Stomach (tissue), 9 donors: ENCODE data around the gene HSPA4. TPM values are rescaled to one million over a fixed set of nuclear protein-coding genes. Genes with fewer than 3 reads are reported as not detected.
A peak's percentile ranks its signal among the peaks of the same experiment; 100 is the strongest.

Experiments
- DNase-seq, 2 donors: peaks; one replicate each; pipeline versions ENCODE4 v3.0.0 to v3.0.0-alpha.2; 2013 to 2019
- H3K27ac ChIP-seq, 5 donors: fragments of 200-600 bp in 4 of 5; sonication (generic) in 4 of 5; one replicate each; pipeline ENCODE4 v1.5.1; 2013 to 2019; ENCODE audit warnings: mild to moderate bottlenecking in 1 of 5, moderate library complexity in 1 of 5
- H3K27me3 ChIP-seq, 3 donors: fragments of 200-600 bp; sonication (generic); one replicate each; pipeline ENCODE4 v1.5.1; 2017 to 2019; ENCODE audit warnings: mixed run types in 1 of 3
- H3K36me3 ChIP-seq, 4 donors: fragments of 200-600 bp; sonication (generic); 1 replicate in 3 of 4; 2 replicates in 1 of 4; pipeline ENCODE4 v1.5.1; 2016 to 2019
- H3K4me1 ChIP-seq, 4 donors: fragments of 200-600 bp; sonication (generic); one replicate each; pipeline ENCODE4 v1.5.1; 2016 to 2019
- H3K4me3 ChIP-seq, 4 donors: fragments of 200-600 bp; sonication (generic) in 3 of 4; one replicate each; pipeline ENCODE4 v1.5.1; 2016 to 2019; ENCODE audit warnings: mild to moderate bottlenecking in 1 of 4
- H3K9me3 ChIP-seq, 4 donors: fragments of 200-600 bp; sonication (generic); one replicate each; pipeline ENCODE4 v1.5.1; 2016 to 2019
- EP300 ChIP-seq: sonication (generic); formaldehyde crosslinking; IDR thresholded peaks from one replicate; pipeline ENCODE4 v1.6.1; 2017; ENCODE audit warnings: antibody characterized with exemption
- POLR2A ChIP-seq, 4 donors: fragments of 450-650 bp; IDR thresholded peaks; one replicate each; pipeline ENCODE4 v1.6.1; 2016; ENCODE audit warnings: antibody characterized with exemption in 4 of 4, control low read depth in 2 of 4, mild to moderate bottlenecking in 1 of 4, moderate library complexity in 1 of 4
- POLR2AphosphoS5 ChIP-seq, 3 donors: sonication (generic); formaldehyde crosslinking; IDR thresholded peaks; one replicate each; pipeline ENCODE4 v1.6.1; 2016; ENCODE audit warnings: antibody characterized with exemption in 3 of 3
- WGBS, 5 donors: extraction: QIAGEN DNeasy Blood & Tissue Kit in 3 of 5; methylation state at CpG; one replicate each; pipeline versions ENCODE4 v1.1.5 to v1.1.7; 2013 to 2018; 5-methylcytosine and 5-hydroxymethylcytosine counted together
- intact Hi-C: fragments of 100-400 bp; cut with DNase I; formaldehyde crosslinking; loops from one replicate; pipeline ENCODE4 v1.15.1; 2023; ENCODE audit warnings: low total_unique reads
- polyA plus RNA-seq, 3 donors: library from polyadenylated mRNA; stranded (reverse); fragments of 200-250 nt; gene quantifications; one replicate each; pipeline ENCODE4 v1.2.3, GENCODE V29; 2013
- total RNA-seq, 5 donors: library from RNA; depleted of rRNA; stranded (reverse); fragments of >200 nt; gene quantifications; one replicate each; pipeline versions ENCODE4 v1.1.0 to v1.2.3, GENCODE V29; 2014 to 2016
- TF ChIP-seq, protein P1 (sequence below), 7 experiments: fragments of 450-650 bp in 4 of 7; fragments of 200-600 bp in 3 of 7; sonication (generic) in 3 of 7; IDR thresholded peaks; one replicate each; pipeline ENCODE4 v1.5.1; 2016 to 2019; ENCODE audit warnings: antibody characterized with exemption in 7 of 7, control low read depth in 2 of 7, mild to moderate bottlenecking in 1 of 7
- donor health status: healthy with polysubstance abuse.
- donor health status: Bipolar disorder and iron deficiency.
- donor health status: healthy.

Gene HSPA4
- total and polyA plus RNA-seq, 8 donors = 21.6 to 79.1 (median 37.2) TPM

DNA sequence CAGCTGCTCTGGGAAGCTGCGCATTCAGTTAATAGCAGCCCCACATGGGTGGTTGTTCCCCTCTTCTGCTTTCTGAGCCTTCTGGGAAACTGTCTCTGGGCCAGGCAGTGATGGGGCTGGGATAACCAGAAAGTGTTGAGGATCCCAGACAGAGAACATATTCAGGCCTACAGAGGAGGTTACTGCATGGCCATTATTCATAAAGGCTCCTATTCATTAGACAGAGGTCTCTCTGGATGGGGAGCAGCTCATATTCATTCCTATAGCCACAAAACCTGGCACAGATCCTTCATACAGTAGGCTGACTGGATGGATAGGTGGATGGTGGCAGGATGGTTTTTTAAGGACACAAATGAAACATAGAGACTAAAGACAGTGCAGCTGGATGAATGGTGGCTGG lies 76.3 kb downstream of the HSPA4 start:
- no peak for TF ChIP-seq EP300
- TF ChIP-seq POLR2AphosphoS5 (IDR thresholded peaks at IDR 0.05) = no peak
- no peak for TF ChIP-seq POLR2A (IDR thresholded peaks at IDR 0.05)
- TF ChIP-seq, protein P1, sequence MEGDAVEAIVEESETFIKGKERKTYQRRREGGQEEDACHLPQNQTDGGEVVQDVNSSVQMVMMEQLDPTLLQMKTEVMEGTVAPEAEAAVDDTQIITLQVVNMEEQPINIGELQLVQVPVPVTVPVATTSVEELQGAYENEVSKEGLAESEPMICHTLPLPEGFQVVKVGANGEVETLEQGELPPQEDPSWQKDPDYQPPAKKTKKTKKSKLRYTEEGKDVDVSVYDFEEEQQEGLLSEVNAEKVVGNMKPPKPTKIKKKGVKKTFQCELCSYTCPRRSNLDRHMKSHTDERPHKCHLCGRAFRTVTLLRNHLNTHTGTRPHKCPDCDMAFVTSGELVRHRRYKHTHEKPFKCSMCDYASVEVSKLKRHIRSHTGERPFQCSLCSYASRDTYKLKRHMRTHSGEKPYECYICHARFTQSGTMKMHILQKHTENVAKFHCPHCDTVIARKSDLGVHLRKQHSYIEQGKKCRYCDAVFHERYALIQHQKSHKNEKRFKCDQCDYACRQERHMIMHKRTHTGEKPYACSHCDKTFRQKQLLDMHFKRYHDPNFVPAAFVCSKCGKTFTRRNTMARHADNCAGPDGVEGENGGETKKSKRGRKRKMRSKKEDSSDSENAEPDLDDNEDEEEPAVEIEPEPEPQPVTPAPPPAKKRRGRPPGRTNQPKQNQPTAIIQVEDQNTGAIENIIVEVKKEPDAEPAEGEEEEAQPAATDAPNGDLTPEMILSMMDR (IDR thresholded peaks at IDR 0.05) = no peak
- no peak overlapping the region for H3K27ac ChIP-seq
- H3K4me3 ChIP-seq = no peak overlapping the region
- H3K9me3 ChIP-seq = no peaks in the 10 kb centered on the region
- H3K36me3 ChIP-seq = no peaks in the 10 kb centered on the region
- peaks cover 0 to 4% (median 2%) of the 10 kb centered on the region in 4 donors for H3K4me1 ChIP-seq
- DNase-seq = no peak
- WGBS, 5 donors = 93 to 100% (median 100%) methylated on average over 1 of the region's 1 CpG
- intact Hi-C loops = no loop called here
- H3K27me3 ChIP-seq = no peaks in the 10 kb centered on the region

- Histone ChIP-seq H3K36me3 (no peaks in the 10 kb centered on the region), H3K9me3 (no peaks in the 10 kb centered on the region), H3K27me3 (no peaks in the 10 kb centered on the region), H3K27ac (no peak overlapping the region), H3K4me3 (no peak overlapping the region), H3K4me1 (peaks cover 0 to 4% (median 2%) of the 10 kb centered on the region in 4 donors)
- 66 to 77% (median 72%) methylated on average over 5 to 6 of the region's 6 CpGs for WGBS, 5 donors
- TF ChIP-seq POLR2A (IDR thresholded peaks at IDR 0.05) (no peak), POLR2AphosphoS5 (IDR thresholded peaks at IDR 0.05) (no peak), EP300 (no peak)
- TF ChIP-seq, protein P1 (IDR thresholded peaks at IDR 0.05) = no peak
- intact Hi-C loops = no loop called here
- peak in 1 of 2 donors; percentile 9 for DNase-seq
These were observed 77.5 kb downstream of the HSPA4 start for GRCh38 chr5:133129289-133129688.

DNA sequence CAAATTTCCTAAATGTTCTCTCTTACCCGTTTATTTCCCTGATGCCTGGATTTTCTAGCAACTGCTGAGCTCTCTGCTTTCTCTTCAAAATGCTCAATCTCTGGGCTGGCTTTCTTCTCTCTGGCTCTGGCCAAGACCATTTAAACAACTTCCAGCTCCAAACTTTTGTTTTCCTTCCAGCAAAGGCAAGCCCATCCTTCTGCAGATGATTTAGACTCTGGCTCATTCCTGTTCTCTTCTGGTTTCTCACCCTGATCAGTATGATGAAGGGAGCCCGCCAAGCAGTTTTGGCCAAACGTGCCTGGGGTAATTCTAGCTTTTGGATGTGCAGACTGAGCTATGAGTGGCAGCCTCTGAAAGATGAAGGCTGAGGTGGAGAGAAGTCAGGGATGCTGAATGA lies 78.1 kb downstream of the HSPA4 start:
- TF ChIP-seq EP300 = no peak
- no peak for TF ChIP-seq POLR2AphosphoS5 (IDR thresholded peaks at IDR 0.05)
- TF ChIP-seq, protein P1 (IDR thresholded peaks at IDR 0.05) = no peak
- no peak for TF ChIP-seq POLR2A (IDR thresholded peaks at IDR 0.05)
- H3K4me3 ChIP-seq = no peak overlapping the region
- H3K9me3 ChIP-seq = no peaks in the 10 kb centered on the region
- WGBS, 5 donors = 56 to 62% (median 59%) methylated on average over 3 of the region's 3 CpGs
- intact Hi-C loops = no loop called here
- no peaks in the 10 kb centered on the region for H3K27me3 ChIP-seq
- peak; percentile 7 to 36 for DNase-seq
- H3K27ac ChIP-seq = no peak overlapping the region
- peaks cover 0 to 4% (median 2%) of the 10 kb centered on the region in 4 donors for H3K4me1 ChIP-seq
- no peaks in the 10 kb centered on the region for H3K36me3 ChIP-seq

- peak in 1 of 2 donors; percentile 61 for DNase-seq
- H3K4me3 ChIP-seq = no peak overlapping the region
- intact Hi-C loops = no loop called here
- H3K36me3 ChIP-seq = no peaks in the 10 kb centered on the region
- 60 to 66% (median 63%) methylated on average over 8 of the region's 8 CpGs for WGBS, 5 donors
- TF ChIP-seq POLR2AphosphoS5 (IDR thresholded peaks at IDR 0.05) = no peak
- TF ChIP-seq, protein P1 (IDR thresholded peaks at IDR 0.05) = no peak
- TF ChIP-seq EP300 = no peak
- TF ChIP-seq POLR2A (IDR thresholded peaks at IDR 0.05) = no peak
- no peaks in the 10 kb centered on the region for H3K9me3 ChIP-seq
- H3K27ac ChIP-seq = no peak overlapping the region
- no peaks in the 10 kb centered on the region for H3K27me3 ChIP-seq
- H3K4me1 ChIP-seq = peaks cover 0 to 4% (median 2%) of the 10 kb centered on the region in 4 donors
These were observed 78.7 kb downstream of the HSPA4 start for GRCh38 chr5:133130387-133131118.
